Hematopoietic multipotent progenitor cell treated with erythropoietin and hydrocortisone succinate and interleukin-3 and kit ligand, for 6 days (in vitro differentiated cells): ENCODE results near the gene SEL1L.
"Not testable (repeated sequence)": the region's sequence is repeated elsewhere in the genome, so short reads cannot be mapped to it uniquely, and the experiment has no call there.

Experiments used
- DNase-seq: peaks from one replicate; pipeline ENCODE4 v3.0.0-alpha.2; 2015

The SEL1L gene

DNA sequence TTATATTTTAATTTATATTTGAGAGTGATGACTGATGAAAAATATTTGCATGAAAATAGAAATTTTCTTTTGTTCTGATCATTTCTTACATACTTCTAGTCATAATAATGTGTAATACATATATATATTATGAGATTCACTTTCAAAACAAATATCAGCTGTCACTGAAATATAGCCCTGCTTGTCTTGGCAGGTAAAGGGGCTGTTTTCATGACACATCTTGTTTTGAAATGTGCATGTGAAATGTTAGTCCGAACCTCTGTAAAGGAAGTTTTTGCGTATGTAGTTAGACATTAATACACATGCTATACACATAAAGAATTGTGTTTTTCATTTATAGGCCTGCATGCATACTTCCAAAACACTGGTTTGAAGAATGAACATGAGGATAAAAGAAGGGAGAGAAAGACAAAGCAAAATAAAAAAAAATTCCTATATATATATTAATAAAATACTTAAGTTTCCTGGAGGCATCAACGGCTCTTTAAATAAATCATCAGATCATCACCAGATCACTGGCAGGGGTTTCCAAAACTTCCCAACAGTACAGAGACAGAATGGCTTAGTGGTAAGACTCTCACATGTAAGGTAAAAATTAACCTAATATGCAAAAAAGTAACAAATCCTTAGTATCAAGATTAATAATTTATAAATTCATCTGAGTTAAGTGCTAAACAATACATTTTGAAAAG lies 60.1 kb downstream of the SEL1L start:
- no peak for DNase-seq

DNA sequence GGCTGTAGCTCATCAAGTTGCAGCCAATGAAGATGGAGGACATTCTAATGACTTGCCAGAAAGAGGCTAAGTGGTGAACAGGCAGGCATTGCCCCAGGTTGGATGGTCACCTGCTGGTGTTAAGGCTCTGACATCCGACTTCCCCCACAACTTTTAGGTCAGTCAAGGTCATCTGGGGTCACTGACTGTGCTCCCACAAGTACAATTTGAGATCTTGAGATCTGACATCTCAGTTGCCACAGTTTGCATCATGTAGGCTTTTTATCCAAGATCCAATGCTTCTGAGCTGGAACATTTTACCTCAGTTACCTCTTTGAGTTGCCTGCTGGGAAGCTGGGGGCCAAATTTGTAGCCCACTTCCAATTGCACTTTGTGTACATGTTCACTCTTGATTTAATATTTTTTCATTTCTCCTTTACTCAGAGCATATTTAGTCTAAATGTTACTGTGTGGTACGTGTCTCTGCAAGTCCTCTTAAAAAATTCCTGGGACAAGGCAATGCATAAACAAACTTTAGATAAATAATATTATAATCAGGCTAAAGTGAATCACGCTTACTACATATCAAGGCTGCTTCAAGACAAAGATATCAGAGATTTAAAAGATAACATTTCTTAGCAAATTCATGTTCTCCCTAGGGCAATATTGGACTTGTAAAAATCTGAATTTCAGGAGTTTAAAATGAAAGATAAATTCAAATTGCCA lies 61.4 kb downstream of the SEL1L start:
- DNase-seq: no peak

DNA sequence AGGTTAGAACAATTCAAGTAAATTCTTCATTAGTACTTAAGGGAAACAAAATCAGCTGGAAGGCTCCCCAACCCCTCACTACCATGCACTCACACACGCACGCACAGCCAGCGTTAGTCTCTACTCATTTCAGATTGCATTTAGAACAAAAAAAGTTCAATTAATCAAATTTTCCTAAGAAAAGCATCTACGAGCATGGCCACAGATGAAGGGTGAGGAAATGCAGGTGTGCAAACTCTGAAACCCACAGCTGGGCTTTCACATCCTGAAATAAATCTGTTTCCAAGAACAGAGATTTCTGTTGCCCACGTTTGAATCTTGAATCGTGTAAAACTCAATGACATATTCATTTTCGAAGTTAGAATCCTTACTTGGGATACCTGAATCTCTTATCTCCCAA lies 62.6 kb downstream of the SEL1L start:
- no peak for DNase-seq

DNA sequence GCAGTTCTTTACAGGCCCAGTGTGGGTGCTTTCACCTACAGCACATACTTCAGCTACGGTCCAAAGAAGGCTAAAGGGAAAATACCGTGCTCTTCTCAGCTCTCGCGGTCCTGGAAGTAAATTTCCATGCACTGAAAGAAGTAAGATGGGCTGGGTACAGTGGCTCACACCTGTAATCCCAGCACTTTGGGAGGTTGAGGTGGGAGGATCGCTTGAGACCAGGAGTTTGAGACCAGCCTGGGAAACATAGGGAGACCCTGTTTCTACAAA lies 63.2 kb downstream of the SEL1L start:
- DNase-seq: not testable (repeated sequence)

DNA sequence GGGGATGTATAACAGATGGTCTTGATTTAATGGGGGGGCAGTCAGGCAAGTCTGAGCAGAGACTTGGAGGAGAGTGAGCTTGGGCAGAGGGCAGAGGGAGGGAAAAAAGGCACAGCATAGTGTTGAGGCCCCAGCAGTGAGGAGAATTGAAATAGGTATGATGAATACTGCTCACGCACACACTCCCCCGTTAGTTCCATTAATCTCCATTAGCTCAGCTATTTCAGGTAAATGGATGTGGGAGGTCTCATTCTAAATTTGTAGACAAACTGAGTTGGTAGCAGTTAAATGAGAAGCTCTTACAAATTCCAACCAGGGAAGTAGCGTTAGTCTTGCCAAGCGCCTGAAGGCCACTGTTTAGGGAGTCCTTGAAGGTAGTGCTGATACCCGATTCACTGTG lies 66.8 kb downstream of the SEL1L start:
- no peak for DNase-seq

DNA sequence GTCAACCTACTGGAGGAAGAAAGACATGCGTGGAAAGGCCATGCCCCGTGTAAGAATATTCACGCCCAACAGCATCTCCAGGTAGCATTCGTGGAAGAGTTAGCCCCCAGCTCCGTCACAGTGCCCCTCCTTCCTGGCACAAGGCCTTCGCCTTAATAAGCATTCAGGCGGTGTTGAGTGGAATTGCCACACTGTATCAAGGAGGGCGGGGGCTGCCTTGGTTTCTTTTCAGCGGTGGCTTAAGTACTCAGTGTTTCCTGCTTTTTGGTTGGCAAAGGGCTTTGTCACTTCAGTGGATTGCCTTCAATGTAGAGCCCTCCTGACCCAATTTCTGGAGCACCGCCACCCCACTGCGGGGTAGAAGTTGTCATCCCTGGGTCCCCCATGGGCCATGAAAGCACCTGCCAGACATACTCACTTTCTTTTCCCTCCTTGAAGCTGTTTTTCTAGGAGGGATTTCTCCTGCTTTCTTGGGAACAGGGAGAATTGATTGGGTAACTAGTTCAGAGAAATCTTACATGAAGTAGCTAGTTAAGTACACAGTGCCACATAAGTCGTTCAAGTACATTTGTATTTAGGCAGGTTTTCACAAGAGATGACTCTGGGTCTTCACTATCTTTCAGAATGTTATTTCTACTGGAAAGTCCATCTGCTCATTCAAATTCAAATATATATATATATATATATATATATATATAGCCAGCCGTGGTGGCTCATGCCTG lies 68.0 kb downstream of the SEL1L start:
- DNase-seq: no peak

DNA sequence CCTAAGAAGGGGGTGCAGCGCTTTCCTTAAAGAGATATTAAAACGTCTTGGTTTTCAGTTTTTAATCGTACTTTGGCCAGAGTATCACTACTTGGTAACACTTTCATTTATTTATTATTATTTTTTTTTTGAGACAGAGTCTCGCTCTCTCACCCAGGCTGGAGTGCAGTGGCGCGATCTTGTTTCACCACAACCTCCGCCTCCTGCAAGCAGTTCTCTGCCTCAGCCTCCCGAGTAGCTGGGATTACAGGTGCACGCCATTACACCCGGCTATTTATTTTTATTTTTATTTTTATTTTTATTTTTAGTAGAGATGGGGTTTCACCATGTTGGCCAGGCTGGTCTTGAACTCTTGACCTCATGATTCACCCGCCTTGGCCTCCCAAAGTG lies 68.7 kb downstream of the SEL1L start:
- DNase-seq: not testable (repeated sequence)

DNA sequence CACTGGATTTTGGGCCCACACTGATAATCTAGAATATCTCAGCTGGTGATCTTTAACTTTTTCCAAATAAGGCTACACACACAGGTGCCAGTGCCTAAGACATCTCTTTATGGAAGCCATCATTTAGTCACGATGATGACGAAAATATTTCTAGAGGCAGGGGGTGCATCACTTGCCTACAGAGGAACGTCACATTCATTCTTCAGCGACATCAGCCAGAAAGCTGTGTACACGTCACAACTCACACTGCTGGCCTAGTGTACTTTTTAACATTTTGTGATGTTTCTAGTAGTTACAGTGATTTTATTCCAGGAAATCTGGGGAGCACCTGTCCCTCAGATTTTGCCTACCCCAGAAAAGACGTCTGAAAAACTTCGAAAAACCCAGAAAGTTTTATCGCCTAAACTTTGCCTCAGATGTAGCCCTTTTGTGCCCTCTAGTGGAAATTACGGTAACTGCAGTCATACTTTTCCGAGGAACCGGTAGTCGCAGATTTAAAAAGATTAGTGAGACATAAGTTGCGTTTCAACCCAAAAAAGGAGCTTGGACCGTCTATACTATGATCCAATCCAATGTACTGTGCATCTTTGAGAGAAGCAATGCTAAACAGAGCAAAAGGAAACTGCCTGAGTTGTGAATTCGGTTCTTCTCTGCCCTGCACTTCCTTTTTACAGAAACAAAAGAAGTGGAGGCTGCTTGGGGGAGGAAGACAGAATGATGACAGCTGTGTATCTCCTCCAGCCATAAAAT lies 69.2 kb downstream of the SEL1L start:
- DNase-seq: peak; percentile 86

DNA sequence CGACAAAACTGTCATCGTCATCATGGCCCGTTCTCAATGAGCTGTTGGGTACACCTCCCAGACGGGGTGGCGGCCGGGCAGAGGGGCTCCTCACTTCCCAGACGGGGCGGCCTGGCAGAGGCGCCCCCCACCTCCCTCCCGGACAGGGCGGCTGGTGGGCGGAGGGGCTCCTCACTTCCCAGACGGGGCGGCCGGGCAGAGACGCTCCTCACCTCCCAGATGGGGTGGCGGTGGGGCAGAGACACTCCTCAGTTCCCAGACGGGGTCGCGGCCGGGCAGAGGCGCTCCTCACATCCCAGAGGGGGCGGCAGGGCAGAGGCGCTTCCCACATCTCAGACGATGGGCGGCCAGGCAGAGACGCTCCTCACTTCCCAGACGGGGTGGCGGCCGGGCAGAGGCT lies 71.3 kb downstream of the SEL1L start:
- not testable (repeated sequence) for DNase-seq

DNA sequence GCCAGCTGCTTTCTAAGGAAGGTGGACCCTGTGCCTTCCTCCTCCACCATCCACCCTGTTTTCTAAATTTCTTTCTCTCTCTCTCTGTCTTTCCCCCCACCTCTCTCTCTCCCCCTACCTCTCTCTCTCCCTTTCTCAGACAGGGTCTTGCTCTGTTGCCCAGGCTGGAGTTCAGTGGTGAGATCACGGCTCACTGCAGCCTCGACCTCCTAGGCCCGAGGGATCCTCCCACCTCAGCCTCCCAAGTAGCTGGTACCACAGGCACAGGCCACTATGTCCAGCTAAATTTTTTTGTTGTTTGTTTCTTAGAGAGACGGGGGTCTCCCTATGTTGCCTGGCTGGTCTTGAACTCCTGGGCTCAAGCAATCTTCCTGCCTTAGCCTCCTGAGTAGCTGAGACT lies 73.7 kb downstream of the SEL1L start:
- no peak for DNase-seq

DNA sequence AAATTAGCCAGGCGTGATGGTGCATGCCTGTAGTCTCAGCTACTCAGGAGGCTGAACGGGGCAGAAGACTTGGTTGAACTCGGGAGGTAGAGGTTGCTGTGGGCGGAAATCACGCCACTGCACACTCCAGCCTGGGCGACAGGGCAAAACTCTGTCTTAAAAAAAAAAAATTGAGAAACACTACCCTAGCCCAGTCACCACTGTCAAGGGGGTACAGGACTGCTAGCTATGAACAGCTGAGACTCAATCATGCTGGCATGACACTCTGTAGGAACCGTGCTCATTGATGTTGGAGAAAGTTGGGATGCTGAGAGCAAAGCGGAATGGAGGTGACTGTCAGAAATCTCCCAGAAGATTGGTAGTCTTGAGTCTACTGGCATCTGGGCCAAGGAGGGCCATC lies 75.3 kb downstream of the SEL1L start:
- DNase-seq: no peak

DNA sequence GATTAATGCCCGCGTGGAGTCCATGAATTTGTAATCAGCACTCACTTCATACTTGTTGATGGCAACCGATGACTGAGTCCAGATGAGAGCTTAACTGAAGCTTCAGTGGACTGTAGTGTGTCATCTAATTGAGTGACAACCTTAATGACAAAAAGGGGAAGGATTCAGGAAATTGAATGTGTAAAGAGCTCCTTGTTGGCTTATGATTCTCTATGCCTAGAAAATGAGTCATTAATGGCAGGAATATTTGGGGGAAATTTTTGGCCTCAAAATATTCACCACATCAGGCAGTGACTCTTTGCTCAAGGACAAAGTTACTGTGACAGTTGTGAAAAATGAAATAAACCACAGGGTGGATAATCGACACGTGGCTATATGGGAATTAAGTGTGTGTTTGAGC lies 78.3 kb downstream of the SEL1L start:
- no peak for DNase-seq

DNA sequence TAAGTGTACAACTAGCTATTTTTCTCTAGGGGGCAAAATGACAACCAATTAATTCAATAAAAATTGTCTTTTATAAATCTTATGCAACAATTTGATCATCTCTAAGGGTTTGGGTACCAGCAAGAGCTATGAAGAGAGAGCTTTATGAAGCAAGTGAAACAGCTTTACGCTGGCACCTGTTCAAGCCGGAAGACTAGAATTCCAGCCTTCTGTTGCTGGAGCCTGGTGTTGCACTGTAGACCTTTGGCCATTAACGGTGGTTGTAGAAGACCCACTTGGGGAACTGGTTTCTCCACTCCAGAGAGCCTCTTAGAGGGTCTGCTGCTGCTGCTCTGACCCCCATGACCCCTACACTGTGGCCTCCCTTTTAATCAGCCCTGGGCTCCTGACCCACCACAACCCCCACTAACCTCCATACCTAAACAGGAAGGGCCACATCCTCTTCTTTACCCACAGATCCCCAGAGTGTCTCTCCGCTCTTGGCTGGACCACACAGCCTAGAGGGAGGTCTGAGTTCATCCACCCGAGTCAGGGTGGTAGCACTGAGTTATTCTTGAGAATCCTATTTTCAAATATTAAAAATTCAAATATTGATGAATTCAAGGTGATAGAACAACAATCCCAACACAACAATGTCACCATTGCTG lies 79.0 kb downstream of the SEL1L start:
- no peak for DNase-seq

DNA sequence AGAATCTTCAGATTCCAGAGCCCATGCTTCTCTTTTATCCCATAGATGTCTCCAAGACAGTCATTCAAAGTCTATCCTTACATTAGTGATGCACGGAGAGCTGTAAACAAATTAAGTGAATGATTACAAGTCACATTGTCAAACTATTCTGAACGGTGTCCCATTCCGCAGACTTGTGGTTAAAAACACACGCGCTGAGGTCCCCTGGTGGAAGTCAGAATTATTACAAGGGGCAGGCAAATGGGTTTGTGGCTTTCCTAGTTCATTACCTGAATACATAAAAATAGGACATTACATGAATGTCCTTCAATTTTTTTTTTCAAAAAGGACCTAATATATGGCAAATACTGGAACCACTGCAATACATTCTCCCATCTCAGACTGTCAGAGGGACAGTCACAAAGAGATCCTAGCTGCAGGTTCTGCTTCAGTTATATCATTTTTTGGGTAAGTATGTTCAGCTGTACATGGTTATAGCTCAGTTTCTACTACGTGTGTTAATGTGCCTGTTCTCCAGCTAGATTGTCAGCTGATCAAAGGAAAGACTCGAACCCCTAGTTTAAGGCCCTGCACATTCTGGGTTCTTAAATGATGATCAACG lies 80.4 kb downstream of the SEL1L start:
- DNase-seq: peak; percentile 85

DNA sequence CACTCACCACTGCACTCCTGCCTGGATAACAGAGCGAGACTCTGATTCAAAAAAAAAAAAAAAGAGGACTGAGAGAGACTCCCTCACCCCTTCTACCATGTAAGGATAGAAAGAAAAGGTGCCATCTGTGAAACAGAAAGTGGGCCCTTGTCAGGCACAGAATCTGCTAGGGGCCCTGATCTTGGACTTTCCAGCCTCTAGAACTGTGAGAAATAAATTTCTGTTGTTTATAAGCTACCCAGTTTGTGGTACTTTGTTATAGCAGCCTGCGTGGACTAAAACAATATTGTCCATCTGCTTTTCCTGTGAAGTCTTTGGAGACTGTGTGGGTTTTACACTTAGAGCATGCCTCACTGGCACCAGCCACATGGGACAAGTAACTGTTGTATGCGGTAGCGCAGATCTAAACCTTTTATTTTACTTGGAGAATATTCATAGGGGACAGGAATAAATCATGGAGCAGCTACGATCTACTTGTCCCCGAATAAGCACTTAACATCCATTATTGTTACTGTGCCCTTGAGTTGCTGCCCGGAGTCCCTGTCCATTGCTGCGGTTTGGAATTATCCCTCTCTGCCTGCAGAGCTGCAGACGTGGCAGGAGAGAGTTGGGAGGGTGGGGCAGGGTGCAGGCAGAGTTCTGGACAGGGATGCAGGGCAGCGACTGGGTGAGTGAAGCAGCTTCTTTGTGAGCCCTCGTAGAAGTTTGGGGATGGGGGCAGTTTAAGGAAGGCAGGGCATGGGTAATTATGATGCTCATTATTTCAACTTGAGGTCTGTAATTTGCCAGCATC lies 81.1 kb downstream of the SEL1L start:
- DNase-seq: no peak

DNA sequence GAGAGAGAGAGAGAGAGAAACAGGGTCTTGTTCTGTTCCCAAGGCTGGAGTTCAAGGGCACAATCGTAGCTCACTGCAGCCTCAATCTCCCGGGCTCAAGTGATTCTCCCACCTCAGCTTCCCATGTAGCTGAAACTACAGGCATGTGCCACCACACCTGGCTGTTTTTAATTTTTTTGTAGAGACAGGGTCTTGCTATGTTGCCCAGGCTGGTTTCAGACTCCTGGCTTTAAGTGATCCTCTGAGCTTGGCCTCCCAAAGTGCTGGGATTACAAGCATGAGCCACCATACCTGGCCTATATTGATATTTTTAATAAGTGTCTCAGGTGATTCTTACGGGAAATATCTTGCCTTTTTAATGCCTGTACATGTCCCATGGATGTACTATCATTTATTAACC lies 82.7 kb downstream of the SEL1L start:
- DNase-seq: no peak

DNA sequence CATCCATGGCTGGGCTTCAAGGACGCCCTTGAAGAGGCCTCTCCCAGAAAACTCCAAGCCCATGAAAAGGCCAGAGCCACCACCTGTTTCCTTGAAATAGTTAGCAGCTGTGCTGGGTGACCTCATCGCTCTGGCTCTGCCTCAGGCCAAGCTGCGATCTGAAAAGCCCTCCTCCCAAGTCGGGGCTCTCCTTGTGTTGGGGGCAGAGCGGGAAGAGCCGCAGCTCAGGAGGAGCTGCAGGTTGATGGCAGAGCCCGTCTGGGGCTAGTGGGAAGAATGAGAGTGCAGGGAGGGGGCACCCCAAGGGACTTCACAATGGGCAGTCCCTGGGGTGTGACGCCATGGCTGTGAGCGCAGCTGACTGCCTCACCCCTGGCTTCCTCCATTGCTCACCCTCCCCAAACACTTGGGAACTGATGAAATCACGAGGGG lies 83.5 kb downstream of the SEL1L start:
- no peak for DNase-seq

DNA sequence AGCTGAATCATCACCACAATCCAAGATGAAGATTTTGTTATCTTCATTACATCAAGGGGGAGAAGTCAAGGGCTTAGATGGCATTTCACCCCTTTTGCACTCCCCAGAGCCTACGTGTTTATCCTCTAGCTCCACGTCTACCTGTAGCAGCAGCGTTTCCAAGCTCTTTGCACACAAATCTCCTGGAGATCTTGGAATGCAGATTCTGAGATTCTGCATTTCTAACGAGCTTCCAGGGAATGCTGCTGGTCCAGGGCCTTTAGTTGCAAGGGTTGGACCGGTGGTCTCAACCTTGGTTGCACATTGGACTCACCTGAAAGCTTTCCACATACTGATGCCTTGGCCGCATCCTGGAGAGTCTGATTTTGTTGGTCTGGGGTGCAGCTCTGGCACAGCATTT lies 84.1 kb downstream of the SEL1L start:
- DNase-seq: no peak

DNA sequence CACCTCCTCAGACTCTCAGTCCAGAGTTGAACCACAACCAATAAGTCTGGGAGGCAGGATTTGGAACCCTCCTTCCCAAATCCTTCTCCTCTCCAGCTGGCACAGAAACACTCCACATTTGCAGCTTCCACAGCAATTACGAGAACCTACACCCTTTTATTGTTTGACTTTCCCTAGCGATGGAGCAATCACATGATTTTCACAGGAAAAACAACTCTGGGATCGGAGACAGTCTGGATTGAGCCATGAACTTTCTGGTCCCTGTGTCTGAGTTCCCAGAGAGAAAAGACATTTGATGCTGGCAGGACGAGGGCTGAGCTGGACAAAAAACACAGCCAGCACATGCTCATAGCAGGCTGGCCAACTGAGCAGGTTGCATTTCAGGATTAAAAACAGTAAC lies 84.5 kb downstream of the SEL1L start:
- DNase-seq: no peak

DNA sequence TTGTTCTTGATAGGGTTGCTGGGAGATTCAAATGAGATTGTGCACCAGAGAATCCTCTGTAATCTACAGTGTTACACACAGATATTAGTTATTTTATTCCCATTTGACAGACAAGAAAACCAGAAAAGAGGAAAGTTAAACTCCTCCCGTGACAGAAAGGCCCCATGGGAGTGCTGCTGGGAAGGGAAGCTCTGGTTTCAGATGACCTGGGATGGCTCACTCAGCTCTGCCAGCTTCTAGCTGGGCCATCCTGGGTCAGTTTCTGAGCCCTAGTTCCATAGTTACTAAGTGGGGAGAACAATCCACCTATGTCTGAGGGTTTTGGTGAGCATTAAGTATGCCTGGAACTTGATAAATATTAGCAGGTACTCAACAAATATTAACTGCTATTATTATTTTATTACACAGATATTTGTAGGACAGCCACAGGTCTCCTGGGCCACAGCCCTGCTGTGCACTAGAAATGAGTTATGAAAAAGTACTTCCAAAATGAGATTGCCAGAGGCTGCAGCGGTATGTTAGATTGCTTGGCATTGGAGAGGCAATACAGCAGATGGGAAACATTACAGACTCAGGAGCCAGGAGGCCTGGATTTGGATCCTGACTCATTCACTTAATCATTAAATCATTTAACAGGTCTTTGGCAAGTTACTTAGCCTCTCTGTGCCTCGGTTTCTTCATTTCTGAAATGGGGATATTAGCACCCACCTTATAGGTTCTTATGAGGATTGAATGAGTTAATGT lies 86.5 kb downstream of the SEL1L start:
- no peak for DNase-seq
